HepG2 (cell line): ENCODE data around the gene EPHB4. TPM values are rescaled to one million over a fixed set of nuclear protein-coding genes. Genes with fewer than 3 reads are reported as not detected.

Experiments
- ATAC-seq: fragments of 200-7000 bp; cut with Tn5 transposase; 3 replicates; pipeline ENCODE4 v1.9.1; 2020; ENCODE audit warnings: mild to moderate bottlenecking, moderate library complexity
- BruUV-seq: library from RNA; stranded (reverse); fragments of 400-500 nt; replicated peaks from 2 replicates; lab custom pipeline; 2021; lab: Mats Ljungman, UMichigan
- CTCF ChIA-PET: fragments of 300-600 bp; formaldehyde crosslinking; extraction: SDS; loops from one replicate; lab custom pipeline; 2021; ENCODE audit warnings: low total read pairs, inconsistent platforms, low intra/inter-chr PET ratio; lab: Yijun Ruan, JAX
- POLR2A ChIA-PET: fragments of 350-600 bp; sonication (Branson Sonifier 250); formaldehyde crosslinking; loops from one replicate; lab custom pipeline; 2020; ENCODE audit warnings: antibody characterized with exemption, inconsistent platforms; lab: Yijun Ruan, JAX
- DNase-seq: peaks from one replicate; pipeline ENCODE4 v3.0.0-alpha.2; 2015; ENCODE audit warnings: low spot score
- FAIRE-seq: peaks from 3 replicates; lab custom pipeline; 2011; peaks lifted over from hg19 to GRCh38; lab: Jason Lieb, UNC
- H2AFZ ChIP-seq: one replicate; pipeline ENCODE4 v1.6.1; 2011; ENCODE audit warnings: low read length, inconsistent platforms
- H3K27ac ChIP-seq: fragments of 300-600 bp; 3 replicates; pipeline ENCODE4 v1.8.0; 2011; ENCODE audit warnings: mixed run types, mild to moderate bottlenecking, mixed read lengths, low read length, inconsistent platforms; ENCODE audit not compliant: insufficient read depth; ENCODE audit errors: extremely low read length
- H3K27me3 ChIP-seq, 2 experiments: fragments of 200-600 bp in 1 of 2; 2 replicates in 1 of 2; 3 replicates in 1 of 2; pipeline versions ENCODE4 v1.6.0 to v1.8.0; 2011; ENCODE audit warnings: low read length in 2 of 2, mild to moderate bottlenecking in 2 of 2, moderate library complexity in 2 of 2, inconsistent platforms in 1 of 2; ENCODE audit not compliant: insufficient read depth in 2 of 2, control insufficient read depth in 1 of 2
- H3K36me3 ChIP-seq, 2 experiments: fragments of 200-600 bp in 1 of 2; replicated peaks in 1 of 2; 2 replicates in 1 of 2; 3 replicates in 1 of 2; pipeline versions ENCODE4 v1.5.1 to v1.8.0; 2011; ENCODE audit warnings: low read length in 2 of 2, inconsistent platforms in 1 of 2; ENCODE audit not compliant: insufficient read depth in 2 of 2, control insufficient read depth in 1 of 2
- H3K4me1 ChIP-seq: 2 replicates; pipeline ENCODE4 v1.5.1; 2012; ENCODE audit warnings: low read length, inconsistent platforms; ENCODE audit not compliant: insufficient read depth
- H3K4me2 ChIP-seq: 2 replicates; pipeline ENCODE4 v1.6.0; 2011; ENCODE audit warnings: low read depth, low read length, inconsistent platforms
- H3K4me3 ChIP-seq, 3 experiments: fragments of 200-600 bp in 1 of 3; sonication (generic), shearing (Covaris generic) in 1 of 3; replicated peaks in 1 of 3; 2 replicates each; pipeline ENCODE4 v1.5.1; 2011 to 2016; ENCODE audit warnings: low read length in 3 of 3, inconsistent platforms in 2 of 3, low read depth in 2 of 3, mild to moderate bottlenecking in 2 of 3, control low read depth in 1 of 3, mixed read lengths in 1 of 3; ENCODE audit not compliant: insufficient read depth in 1 of 3
- H3K79me2 ChIP-seq: one replicate; pipeline ENCODE4 v1.6.1; 2011; ENCODE audit warnings: low read length, inconsistent platforms; ENCODE audit not compliant: insufficient read depth
- H3K9ac ChIP-seq: 2 replicates; pipeline ENCODE4 v1.6.0; 2011; ENCODE audit warnings: mild to moderate bottlenecking, low read depth, low read length, inconsistent platforms; ENCODE audit not compliant: insufficient read depth
- H3K9me3 ChIP-seq: 2 replicates; pipeline ENCODE4 v1.5.1; 2012; ENCODE audit warnings: mild to moderate bottlenecking, low read length
- H4K20me1 ChIP-seq: 2 replicates; pipeline ENCODE4 v1.6.0; 2011; ENCODE audit warnings: inconsistent platforms, mild to moderate bottlenecking, low read length, moderate library complexity; ENCODE audit not compliant: insufficient read depth
- ATF7-NPFF ChIP-seq: sonication (generic); formaldehyde crosslinking; IDR thresholded peaks from 2 replicates; pipeline ENCODE4 v1.8.1; 2023; ENCODE audit warnings: mild to moderate bottlenecking, low read depth, missing genetic modification reagents, moderate library complexity
- IKZF1 ChIP-seq: fragments of 450-650 bp; IDR thresholded peaks from 2 replicates; pipeline ENCODE4 v1.7.1; 2016
- KLF15 ChIP-seq: sonication (generic); formaldehyde crosslinking; IDR thresholded peaks from 2 replicates; pipeline ENCODE4 v1.8.1; 2023; ENCODE audit warnings: borderline replicate concordance, mild to moderate bottlenecking, inconsistent platforms, missing genetic modification reagents, mixed read lengths
- MIER3 ChIP-seq: IDR thresholded peaks from 2 replicates; pipeline ENCODE4 v1.6.1; 2016; ENCODE audit warnings: missing compliant biosample characterization, borderline replicate concordance
- NR2F2 ChIP-seq: IDR thresholded peaks from 2 replicates; pipeline ENCODE4 v1.6.1; 2012; ENCODE audit warnings: low read depth, inconsistent platforms, borderline replicate concordance
- SMAD3 ChIP-seq: sonication (generic); formaldehyde crosslinking; IDR thresholded peaks from 2 replicates; pipeline ENCODE4 v1.4.0; 2020; ENCODE audit warnings: missing genetic modification reagents
- SRSF4 ChIP-seq: fragments of 200-400 bp; formaldehyde crosslinking; IDR thresholded peaks from one replicate; pipeline ENCODE4 v1.6.1; 2018; ENCODE audit warnings: mild to moderate bottlenecking, low read depth, low read length, moderate library complexity; ENCODE audit not compliant: poor library complexity, severe bottlenecking
- TBP ChIP-seq: sonication (generic); formaldehyde crosslinking; IDR thresholded peaks from 2 replicates; pipeline ENCODE4 v1.5.0; 2020; ENCODE audit warnings: missing genetic modification reagents
- U2AF1 ChIP-seq: fragments of 200-400 bp; formaldehyde crosslinking; optimal IDR thresholded peaks from 2 replicates; pipeline ENCODE3; 2017; ENCODE audit warnings: mild to moderate bottlenecking, low read depth, low read length
- ZBTB40 ChIP-seq, 2 experiments: fragments of 450-650 bp in 1 of 2; sonication (generic) in 1 of 2; formaldehyde crosslinking in 1 of 2; IDR thresholded peaks; 2 replicates each; pipeline versions ENCODE4 v1.6.1 to v1.8.0; 2016 to 2022; ENCODE audit warnings: antibody characterized with exemption in 1 of 2, mild to moderate bottlenecking in 1 of 2, missing genetic modification reagents in 1 of 2
- ZC3H13 ChIP-seq: sonication (generic); formaldehyde crosslinking; IDR thresholded peaks from 2 replicates; pipeline ENCODE4 v1.8.1; 2023; ENCODE audit warnings: mild to moderate bottlenecking, missing genetic modification reagents, moderate library complexity
- ZNF124 ChIP-seq: sonication (generic); formaldehyde crosslinking; IDR thresholded peaks from 2 replicates; pipeline ENCODE4 v1.4.0; 2020; ENCODE audit warnings: missing genetic modification reagents
- ZNF564 ChIP-seq: sonication (generic); formaldehyde crosslinking; IDR thresholded peaks from 2 replicates; pipeline ENCODE4 v1.8.1; 2023; ENCODE audit warnings: mild to moderate bottlenecking, missing genetic modification reagents
- ZNF766 ChIP-seq: sonication (generic); formaldehyde crosslinking; IDR thresholded peaks from 2 replicates; pipeline ENCODE4 v1.5.0; 2020; ENCODE audit warnings: missing genetic modification reagents, borderline replicate concordance
- ZNF776 ChIP-seq: sonication (generic); formaldehyde crosslinking; IDR thresholded peaks from 2 replicates; pipeline ENCODE4 v1.4.0; 2020; ENCODE audit warnings: mild to moderate bottlenecking, missing genetic modification reagents
- WGBS: methylation state at CpG from one replicate; pipeline ENCODE4 v1.1.6; 2017; ENCODE audit warnings: low lambda C conversion rate; 5-methylcytosine and 5-hydroxymethylcytosine counted together
- in situ Hi-C: cut with HindIII; loops from 2 replicates; pipeline ENCODE4 v1.10.0; 2017; ENCODE audit warnings: low pct_unique_long_range_greater_than_20kb; ENCODE audit not compliant: extremely low pct_ligation_motif_present
- intact Hi-C: fragments of 100-400 bp; cut with micrococcal nuclease; formaldehyde crosslinking; loops from one replicate; pipeline ENCODE4 v1.10.0; 2022; ENCODE audit not compliant: unreplicated experiment
- polyA plus RNA-seq, 8 experiments: library from polyadenylated mRNA; depleted of rRNA in 3 of 8; stranded (reverse) in 7 of 8; unstranded in 1 of 8; fragments of >200 nt; fragmentation: Illumina TruSeq in 4 of 8; extraction: Trizol in 4 of 8; gene quantifications; 2 replicates each; pipeline versions ENCODE4 v1.2.1 to v1.2.3, GENCODE V29; 2011 to 2016; ENCODE audit warnings: low read depth in 4 of 8, missing spikeins in 1 of 8, mixed read lengths in 1 of 8; ENCODE audit not compliant: insufficient read depth in 1 of 8
- total RNA-seq, 5 experiments: library from RNA; depleted of rRNA; stranded (reverse); fragments of >200 nt; fragmentation: Illumina TruSeq; extraction: Trizol; gene quantifications; 2 replicates each; pipeline ENCODE4 v1.2.3, GENCODE V29; 2016; ENCODE audit warnings: low read depth in 1 of 5
- TF ChIP-seq, protein P1 (sequence below): sonication (generic); formaldehyde crosslinking; IDR thresholded peaks from 2 replicates; pipeline ENCODE4 v1.8.0; 2023; ENCODE audit warnings: mild to moderate bottlenecking, missing genetic modification reagents

EPHB4 gene
- total and polyA plus RNA-seq, 2 of the 13 experiments (the other 11 are each of a cell fraction or from before 2014, with no cell fraction given): 61.4 to 69.6 TPM

GRCh38 chr7:100753750-100754149 is 73.6 kb downstream of the EPHB4 start:
- ChIA-PET CTCF (no interaction called here), POLR2A (interaction anchor here (0.7 kb wide), 1 partner anchor 23 kb away, joined by 6 read pairs; no protein-coding TSS in a partner anchor)
- H4K20me1 ChIP-seq: no peaks in the 10 kb centered on the region
- DNase-seq (no peak), ATAC-seq (no peak), FAIRE-seq (no peak)
- H3K4me2 ChIP-seq: no peak overlapping the region
- WGBS: 29% methylated on average over 3 of the region's 3 CpGs
- intact Hi-C loops: no loop called here
- peaks cover 12% of the 10 kb centered on the region for H3K4me1 ChIP-seq
- H3K36me3 ChIP-seq: no peaks in the 10 kb centered on the region
- no TSS peak for BruUV-seq
- H3K9me3 ChIP-seq: no peaks in the 10 kb centered on the region
- H3K79me2 ChIP-seq: no peaks in the 10 kb centered on the region
- peaks cover 0 to 15% of the 10 kb centered on the region in 2 experiments; a peak in 2 of 5 replicates for H3K27me3 ChIP-seq
- H3K9ac ChIP-seq: no peak overlapping the region
- H3K27ac ChIP-seq: no peak overlapping the region
- no peak overlapping the region for H3K4me3 ChIP-seq
- H2AFZ ChIP-seq: no peak overlapping the region
- in situ Hi-C loops: loop anchor here (25.0 kb wide), 1 partner anchor 309 kb away; no protein-coding TSS in a partner anchor
- TF ChIP-seq ZC3H13 (CRISPR knock-in tag) (no peak), NR2F2 (no peak), MIER3 (CRISPR knock-in tag) (no peak), U2AF1 (no peak), SRSF4 (no peak), SMAD3 (no peak), ZBTB40 (IDR thresholded peaks at IDR 0.05) (no peak), ZBTB40 (CRISPR knock-in tag; IDR thresholded peaks at IDR 0.05) (no peak), TBP (no peak), IKZF1 (no peak), ZNF564 (CRISPR knock-in tag) (no peak), KLF15 (no peak), ATF7-NPFF (CRISPR knock-in tag) (no peak), ZNF776 (no peak), ZNF766 (CRISPR knock-in tag) (no peak), ZNF124 (CRISPR knock-in tag) (no peak)
- TF ChIP-seq, protein P1, sequence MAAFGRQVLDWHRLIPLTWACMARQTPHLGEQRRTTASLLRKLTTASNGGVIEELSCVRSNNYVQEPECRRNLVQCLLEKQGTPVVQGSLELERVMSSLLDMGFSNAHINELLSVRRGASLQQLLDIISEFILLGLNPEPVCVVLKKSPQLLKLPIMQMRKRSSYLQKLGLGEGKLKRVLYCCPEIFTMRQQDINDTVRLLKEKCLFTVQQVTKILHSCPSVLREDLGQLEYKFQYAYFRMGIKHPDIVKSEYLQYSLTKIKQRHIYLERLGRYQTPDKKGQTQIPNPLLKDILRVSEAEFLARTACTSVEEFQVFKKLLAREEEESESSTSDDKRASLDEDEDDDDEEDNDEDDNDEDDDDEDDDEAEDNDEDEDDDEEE (CRISPR knock-in tag): no peak
